Activated effector memory CD4-positive, alpha-beta T cell treated with anti-CD3 and anti-CD28 coated beads, Interleukin-2, amount 50 U/mL, for 16 hours (primary cell): ENCODE results near the gene ZNF341.

Experiments used
- DNase-seq: peaks from one replicate; pipeline ENCODE4 v3.0.0-alpha.2; 2020

ZNF341 gene

DNA sequence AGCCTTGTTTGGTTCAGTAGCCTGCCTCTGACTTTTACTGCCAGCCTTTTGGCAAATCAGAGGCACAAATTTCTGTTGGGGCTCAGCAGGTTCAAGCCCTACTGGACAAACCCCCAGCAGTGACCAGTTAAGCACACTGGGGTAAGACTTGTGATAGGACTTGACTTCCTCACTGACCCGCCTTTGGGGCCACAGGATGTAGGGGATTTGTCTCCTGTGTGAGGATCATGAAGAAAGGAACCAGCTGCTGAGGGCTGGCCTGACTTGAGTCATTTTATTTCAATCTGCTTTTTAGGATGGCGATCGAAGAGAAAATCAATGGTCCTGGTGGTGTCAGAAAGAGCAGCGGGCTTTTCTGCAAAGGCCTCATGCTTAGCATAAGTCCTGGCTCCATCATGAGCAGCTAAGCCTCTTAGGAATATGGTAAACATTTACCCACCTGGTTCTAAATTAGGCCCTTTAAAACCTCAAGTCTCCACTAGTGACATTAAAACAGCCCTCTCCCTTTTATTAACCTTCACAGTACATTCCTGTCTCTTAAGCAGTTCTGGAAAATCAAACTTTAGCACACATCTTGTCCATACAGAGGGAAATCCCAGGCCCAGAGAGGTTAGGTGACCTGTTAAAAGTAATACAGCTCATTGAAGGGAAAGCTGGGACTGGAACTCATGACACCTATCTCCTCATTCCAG is 96.0 kb downstream of the ZNF341 start:
- DNase-seq, result no peak

DNA sequence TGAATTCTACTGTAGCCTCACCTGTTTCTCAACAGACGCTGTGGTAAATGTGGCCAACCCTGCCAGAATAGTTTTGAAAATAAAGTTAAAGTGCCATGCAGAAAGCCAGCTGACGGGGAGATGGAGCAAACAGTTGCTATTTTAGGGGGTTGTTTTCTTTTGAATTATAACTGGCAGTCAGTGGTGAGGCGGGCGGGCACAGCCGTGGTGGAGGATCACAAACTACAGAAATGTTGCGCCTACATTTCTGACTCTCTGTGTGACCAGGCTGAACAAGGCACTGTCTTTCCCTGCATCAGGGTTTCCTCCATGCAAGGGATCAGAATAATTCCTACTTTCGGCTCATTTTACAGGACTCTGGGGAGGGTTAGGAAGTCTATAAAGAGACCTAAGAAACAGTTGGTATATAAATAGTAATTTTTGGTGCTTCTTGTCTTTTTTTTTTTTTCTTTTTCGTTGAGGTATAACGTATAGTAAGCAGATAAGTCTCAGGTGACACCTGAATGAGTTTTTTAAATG is 96.6 kb downstream of the ZNF341 start:
- no peak for DNase-seq

DNA sequence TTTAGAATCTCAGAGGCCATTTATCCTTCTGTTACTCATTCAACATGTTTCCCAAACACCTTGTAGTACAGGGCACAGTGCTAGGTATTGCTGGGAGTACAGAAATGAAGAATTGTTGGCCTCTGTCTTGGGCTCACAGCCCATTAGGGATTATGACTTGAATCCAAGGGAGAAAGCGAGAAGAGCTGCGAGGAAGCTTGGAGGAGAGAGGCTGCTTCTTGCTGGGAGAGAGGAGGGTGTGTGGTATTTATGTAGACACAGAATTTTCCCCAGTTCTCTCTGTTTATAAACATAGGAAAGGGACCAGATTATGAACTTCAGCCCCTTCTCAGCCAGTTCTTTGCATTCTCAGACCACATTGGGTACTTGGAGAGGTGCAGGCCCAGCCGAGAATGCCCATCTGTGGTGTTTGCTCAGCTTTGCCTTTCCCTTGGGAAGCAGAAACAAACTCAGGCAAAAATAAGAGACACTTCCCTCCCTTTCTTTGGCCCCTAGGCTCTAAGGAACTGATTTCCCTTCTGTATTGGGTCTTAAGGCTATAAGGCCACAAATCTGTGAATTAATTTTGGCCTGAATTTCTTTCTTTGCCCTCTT is 97.3 kb downstream of the ZNF341 start:
- no peak for DNase-seq

DNA sequence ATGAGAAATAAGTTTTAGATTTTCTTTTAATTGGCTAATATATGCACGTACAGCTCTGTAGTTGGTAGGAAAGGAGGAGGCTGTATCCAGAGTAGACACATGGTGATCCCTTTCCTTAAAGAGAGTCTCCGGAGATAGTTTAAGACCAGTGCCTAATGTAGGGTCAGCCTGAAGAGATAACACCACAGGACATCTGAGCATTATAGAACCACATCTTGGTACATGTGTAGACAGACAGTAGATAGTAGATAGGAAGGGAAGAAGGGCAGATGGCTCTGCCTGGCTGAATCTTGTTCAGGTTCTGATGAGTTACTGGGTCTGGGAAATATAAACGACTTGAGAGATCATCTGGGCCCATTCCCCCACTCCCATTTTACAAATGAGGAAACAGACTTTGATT is 97.8 kb downstream of the ZNF341 start:
- no peak for DNase-seq

DNA sequence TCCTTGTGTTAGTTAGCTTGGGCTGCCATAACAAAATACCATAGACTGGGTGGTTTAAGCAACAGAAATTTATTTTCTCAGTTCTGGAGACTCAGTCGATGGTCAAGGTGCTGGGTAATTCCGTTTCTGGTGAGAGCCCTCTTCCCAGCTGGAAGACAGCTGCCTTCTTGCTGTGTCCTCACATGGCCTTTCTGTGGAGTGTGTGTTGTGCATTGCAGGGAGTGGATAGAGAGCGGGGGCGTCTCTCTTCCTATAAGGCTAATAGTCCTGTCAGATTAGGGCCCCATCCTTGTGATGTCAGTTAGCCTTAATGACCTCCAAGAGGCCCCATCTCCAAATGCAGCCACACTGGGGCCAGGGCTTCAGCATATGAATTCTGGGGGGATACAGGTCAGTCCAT is 98.6 kb downstream of the ZNF341 start:
- no peak for DNase-seq

DNA sequence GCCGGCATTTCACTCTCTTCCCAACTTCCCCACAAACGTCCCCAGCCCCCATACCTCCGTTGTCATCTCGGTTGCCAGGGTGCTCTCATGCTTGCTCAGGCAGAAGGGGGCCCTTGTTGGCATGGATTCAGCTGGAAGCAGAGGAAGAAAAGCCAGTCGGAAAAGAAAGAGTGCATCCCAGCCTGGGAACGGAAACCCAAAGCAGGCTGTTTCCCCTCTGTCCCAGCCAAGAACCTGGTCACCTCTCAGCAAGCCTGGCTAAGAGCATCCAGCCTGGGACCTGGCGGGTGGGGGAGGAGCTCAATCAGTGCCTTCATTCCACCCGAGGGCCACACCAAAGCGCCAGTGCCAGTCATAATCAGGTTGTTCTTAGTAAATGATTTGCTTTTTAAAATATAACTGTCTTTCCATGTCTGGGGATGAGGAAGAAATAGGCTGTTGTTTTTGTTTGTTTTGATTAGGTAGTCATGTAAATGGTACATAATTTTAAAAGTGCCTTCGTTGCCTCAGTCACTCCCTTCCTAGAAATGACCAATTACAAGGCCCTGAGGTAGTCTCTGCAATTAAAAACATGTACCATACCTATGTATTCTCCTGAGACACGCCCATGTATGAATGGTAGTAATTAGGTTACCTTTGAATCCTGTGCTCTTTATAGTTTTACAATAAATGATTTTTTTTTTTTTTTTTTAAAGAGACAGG is 100.5 kb downstream of the ZNF341 start:
- no peak for DNase-seq

DNA sequence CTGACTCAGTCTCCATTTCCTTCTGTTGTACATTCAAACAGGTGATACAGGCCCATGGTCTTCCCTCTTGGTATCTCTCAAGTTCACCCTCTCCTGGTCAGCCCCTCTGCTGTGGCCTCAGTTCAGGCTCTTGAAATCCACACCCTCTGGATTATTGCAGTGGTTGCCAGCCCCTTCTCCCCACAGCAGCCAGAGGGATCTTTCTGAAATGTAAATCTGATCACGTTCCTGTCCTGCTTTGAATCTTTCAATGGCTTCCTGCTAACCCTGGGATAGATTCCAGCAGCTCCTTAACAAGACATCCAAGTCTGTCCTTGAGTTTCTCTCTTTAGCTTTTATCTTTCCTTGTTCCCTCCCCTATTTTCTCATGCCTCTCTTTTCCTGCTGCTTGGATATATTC is 101.5 kb downstream of the ZNF341 start:
- no peak for DNase-seq

DNA sequence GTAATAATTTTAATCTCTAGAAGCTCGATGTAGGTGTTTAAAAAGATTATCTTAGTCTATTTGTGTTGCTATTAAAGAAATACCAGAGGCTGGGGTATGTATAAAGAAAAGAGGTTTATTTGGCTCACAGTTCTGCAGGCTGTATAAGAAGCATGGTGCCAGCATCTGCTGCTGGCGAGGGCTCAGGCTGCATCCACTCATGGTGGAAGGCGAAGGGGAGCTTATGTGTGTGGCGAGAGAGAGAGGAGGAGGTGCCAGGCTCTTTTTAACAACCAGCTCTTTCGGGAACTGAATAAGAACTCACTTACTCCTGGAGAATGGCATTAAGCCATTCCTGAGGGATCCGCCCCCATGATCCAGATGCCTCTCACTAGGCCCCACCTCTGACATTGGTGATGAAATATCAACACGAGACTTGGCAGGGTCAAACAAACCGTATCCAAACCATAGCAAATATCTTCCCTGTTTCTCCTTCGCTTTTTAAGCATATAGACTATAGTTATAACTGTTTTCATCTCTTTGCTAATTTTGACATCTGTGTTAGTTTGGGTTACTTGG is 103.9 kb downstream of the ZNF341 start:
- no peak for DNase-seq

DNA sequence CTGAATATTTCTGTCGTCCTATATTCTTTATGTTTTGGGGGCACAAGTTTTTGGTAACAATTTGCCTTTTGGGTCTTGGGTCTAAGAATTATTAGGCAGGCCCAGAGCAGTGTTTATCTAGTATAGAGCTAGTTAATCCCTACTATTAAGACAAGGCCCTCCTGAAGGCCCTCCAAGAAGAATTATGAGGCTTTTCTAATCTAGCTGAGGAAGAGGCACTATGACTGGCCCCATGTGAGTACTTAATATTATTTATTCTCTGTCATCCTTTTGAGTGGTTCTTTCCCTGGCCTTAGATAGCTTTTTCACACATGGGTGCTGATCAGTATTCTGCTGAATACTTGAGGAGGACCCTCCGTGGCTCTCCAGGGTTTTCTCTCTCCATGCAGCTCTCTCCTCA is 104.5 kb downstream of the ZNF341 start:
- no peak for DNase-seq

DNA sequence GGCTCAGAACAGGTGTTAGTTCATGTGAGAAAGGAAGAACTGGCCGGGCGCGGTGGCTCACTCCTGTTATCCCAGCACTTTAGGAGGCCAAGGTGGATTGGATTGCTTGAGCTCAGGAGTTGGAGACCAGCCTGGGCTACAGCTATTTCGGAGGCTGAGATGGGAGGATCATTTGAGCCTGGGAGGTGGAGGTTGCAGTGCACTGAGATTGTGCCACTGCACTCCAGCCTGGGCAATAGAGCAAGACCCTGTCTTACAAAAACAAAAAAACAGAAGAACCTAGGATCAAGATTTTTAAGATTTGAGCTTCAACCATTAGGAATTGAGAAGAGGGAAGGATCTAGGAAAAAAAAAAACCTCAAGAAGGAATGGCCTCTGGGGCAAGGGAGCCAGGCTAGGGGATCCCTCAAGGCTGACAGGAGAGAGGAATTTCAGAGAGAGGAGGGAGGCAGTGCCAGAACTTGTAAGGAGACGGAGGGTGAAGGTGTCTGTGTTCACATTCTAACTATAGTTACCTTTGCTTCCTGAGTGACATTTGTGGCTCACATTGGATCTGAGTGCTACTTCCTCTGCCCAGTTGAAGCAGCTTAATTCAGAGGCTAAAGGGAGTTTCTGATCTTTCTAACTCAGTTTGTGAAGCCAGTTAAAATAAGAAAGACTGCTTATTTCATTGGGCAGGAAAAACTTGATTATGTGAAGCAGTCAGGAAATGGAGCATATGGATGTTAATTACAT is 105.5 kb downstream of the ZNF341 start:
- no peak for DNase-seq

DNA sequence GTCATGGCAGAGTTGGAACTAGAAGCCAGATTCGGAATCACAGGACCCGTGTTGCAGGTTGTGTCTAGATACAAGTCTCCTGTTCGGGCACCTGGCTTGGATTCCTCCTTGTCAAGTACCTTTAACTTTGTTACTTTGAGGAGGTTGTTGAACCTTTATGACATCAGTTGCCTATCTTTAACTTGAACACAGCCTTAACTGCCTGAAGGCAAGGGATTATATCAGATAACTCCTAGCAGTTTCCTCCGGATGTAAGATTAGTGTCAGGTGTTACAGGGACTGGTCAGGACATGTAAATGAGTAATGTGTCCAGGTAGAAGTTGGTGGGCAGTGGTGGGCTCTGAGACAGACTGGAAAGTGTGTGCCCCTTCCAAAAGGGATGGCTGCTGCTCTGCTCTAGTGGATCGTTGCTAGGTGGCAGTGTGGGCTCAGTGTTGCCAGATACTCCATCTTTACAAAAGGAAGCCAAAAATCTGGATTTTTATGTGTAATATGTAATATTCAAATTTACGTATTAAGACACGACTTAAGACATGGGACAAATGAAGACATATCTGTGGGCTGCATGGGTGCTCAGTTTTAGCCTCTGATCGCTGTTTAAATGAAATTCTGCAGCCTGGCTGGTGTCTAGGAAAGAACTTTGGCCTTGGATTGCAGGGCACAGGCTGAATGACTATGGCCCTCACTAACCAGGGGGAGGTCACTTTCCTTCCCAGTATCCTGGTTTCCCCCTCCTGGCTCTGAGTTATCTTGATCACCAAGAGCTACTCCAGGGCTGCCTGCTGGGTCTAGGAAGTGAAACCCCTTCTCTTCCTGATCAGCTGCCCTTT is 106.5 kb downstream of the ZNF341 start:
- no peak for DNase-seq

DNA sequence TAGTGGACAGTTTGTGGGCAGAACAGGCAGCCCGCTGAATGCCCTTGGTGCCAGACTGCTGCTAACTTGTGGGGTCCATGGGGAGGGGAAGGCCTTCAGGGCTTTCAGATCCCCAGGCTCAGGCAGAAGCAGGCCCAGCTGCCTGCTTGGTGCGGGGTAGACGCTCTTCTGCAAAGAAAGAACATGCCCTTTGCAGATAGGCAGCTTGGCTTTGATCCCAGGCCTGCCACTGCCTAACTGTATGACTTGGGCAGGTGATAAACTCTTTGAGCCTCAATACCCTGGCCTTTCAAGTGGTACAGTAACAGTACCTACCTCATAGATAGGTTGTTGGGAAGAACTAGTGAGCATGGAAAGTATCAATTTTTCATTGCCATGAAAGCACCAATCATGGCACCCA is 107.8 kb downstream of the ZNF341 start:
- no peak for DNase-seq

DNA sequence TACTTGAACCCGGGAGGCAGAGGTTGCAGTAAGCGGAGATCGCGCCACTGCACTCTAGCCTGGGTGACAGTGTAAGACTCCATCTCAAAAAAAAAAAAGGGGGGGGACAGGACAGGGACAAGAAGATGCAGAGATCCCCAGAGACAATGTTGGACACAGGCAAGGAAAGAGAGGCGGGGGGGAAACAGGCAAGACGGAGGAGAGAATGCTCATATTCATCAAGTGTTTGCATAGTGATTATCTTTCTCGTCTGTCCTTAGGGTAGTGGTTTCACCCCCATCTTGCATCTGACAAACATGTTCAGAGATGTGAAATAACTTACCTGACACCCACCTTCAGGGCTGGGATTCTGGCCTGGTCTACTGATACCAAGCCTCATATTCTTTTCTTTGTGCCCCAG is 108.4 kb downstream of the ZNF341 start:
- peak; percentile 22 for DNase-seq

DNA sequence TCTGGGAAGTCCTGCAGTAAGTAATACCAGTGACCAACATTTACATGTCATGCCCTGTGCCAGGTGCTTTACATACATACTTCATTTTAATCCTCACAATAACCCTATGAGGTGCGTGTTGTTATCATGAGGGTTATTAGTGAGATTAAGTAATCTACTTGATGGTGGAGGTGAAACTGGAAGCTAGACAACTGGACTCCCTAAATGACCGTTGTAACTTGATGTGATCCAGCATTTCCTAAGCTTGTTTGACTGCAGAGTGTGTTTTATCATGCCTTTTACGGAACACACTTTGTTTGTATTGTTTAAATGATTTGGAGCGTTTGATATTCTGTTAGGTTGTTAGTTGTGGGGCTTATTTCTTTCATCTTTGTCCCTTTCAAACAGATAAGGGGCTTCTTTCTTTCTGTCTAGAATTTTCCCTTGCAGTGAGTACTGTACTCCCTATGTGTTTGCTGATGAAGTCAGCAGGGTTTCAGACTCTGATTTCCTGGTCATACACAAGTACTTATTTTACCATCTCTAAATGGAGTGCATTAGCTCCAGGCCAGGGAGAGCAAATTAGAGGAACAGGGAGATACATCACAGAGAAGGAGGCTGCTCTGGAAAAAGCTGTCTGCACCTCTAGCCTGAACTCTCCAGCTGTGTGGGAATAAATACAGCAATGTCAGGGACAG is 109.1 kb downstream of the ZNF341 start:
- DNase-seq, result no peak

DNA sequence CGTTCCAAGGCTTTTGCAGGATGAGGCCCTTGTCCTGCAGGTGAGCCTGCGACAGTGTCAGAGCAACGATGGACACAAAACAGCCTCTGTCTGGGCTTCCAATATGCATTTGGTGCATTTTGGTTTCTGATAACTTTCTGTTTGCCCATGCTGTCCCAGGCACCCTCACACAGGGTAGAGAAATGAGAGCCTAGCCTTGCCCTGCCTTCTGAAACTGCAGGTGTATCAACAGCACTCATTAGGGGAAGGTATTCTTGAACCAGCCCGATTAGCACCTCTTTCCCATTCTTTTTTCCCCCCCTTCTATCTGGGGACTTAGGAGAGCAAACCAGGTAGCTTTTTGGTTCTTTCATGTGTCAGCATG is 109.6 kb downstream of the ZNF341 start:
- DNase-seq, result no peak
